MM.1S (cell line): ENCODE data around the gene SYT10.

Source experiments
- EZH2 ChIP-seq: fragments of 300-600 bp; sonication (generic); optimal IDR thresholded peaks from 2 replicates; pipeline ENCODE3; 2017; ENCODE audit warnings: low read depth, mild to moderate bottlenecking, antibody characterized with exemption, low read length, mixed read lengths
- TF ChIP-seq, protein P1 (sequence below): fragments of 300-600 bp; sonication (generic); IDR thresholded peaks from 2 replicates; pipeline ENCODE4 v1.5.1; 2016; ENCODE audit warnings: antibody characterized with exemption, low read length, mixed read lengths

DNA sequence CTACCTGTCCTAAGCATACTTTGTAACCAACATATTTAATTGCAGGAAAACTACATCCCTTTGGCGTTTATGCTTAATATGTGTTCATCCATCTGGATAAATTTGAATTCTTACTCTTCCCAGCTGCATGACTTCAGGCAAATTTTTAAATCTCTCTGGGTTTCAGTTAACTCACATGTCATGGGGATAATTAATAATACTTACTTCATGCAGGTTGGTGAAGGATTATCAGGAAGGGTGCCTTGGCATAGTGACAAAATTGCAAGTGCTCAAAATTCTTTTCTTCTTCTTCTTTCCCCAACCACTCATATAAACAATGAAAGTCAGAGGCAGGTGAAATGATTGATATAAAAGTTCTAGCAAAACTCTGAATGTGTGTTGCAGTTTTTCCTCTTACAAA is 15.9 kb downstream of the SYT10 start:
- TF ChIP-seq, protein P1, sequence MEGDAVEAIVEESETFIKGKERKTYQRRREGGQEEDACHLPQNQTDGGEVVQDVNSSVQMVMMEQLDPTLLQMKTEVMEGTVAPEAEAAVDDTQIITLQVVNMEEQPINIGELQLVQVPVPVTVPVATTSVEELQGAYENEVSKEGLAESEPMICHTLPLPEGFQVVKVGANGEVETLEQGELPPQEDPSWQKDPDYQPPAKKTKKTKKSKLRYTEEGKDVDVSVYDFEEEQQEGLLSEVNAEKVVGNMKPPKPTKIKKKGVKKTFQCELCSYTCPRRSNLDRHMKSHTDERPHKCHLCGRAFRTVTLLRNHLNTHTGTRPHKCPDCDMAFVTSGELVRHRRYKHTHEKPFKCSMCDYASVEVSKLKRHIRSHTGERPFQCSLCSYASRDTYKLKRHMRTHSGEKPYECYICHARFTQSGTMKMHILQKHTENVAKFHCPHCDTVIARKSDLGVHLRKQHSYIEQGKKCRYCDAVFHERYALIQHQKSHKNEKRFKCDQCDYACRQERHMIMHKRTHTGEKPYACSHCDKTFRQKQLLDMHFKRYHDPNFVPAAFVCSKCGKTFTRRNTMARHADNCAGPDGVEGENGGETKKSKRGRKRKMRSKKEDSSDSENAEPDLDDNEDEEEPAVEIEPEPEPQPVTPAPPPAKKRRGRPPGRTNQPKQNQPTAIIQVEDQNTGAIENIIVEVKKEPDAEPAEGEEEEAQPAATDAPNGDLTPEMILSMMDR: no peak
- no peak for TF ChIP-seq EZH2
